HG02943 (cell line): ENCODE data around the gene ZGLP1.
"Not testable (repeated sequence)": the region's sequence is repeated elsewhere in the genome, so short reads cannot be mapped to it uniquely, and the experiment has no call there.

Source experiments
- ATAC-seq: cut with Tn5 transposase; IDR thresholded peaks from one replicate; pipeline ENCODE4 v1.9.1; 2021; ENCODE audit warnings: mild to moderate bottlenecking, low read depth, moderate library complexity; ENCODE audit not compliant: unreplicated experiment

The ZGLP1 gene

DNA sequence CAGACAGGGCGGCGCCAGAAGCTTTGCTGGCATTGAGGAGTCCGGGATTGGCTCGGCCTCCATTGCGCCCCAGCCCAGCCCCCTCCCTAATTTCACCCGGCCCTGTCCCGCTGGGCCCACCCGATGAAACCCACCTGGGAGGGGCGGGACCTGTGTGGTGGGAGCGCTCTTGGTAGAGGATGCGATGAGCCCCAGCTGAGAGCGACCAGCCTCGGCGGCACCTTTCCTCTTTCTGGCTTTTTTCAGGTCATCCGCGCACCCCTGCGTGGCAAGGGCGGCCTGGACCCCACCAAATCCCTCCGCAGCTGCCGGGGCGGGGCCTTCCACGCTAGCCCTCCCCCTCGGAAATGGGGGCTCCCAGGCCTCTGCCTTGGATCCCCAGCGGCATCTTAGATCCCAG, at the start of gene ZGLP1:
ZGLP1 (minus strand) TSS at position 393 of the 400 bp plus-strand sequence.
- no peak for ATAC-seq

DNA sequence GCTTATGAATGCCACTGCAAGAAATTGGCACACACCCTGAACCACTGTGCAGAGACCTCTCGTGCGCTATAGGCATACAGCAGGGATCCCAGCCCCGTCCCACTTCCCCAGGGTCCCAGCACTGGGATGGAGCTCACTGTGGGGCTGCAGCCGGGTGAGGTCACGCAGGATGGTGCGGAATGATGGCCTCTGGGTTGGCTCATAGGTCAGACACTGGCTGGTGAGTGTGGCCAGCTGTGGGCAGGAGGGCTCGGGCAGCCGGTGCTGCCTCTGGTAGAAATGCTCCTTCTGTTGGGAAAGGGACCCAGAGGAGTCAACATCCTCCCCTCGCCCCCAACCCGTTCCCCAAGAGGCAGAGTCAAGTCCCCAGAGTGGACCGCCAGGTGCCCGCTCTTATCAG, 46.8 kb upstream of the ZGLP1 start:
- no peak for ATAC-seq

DNA sequence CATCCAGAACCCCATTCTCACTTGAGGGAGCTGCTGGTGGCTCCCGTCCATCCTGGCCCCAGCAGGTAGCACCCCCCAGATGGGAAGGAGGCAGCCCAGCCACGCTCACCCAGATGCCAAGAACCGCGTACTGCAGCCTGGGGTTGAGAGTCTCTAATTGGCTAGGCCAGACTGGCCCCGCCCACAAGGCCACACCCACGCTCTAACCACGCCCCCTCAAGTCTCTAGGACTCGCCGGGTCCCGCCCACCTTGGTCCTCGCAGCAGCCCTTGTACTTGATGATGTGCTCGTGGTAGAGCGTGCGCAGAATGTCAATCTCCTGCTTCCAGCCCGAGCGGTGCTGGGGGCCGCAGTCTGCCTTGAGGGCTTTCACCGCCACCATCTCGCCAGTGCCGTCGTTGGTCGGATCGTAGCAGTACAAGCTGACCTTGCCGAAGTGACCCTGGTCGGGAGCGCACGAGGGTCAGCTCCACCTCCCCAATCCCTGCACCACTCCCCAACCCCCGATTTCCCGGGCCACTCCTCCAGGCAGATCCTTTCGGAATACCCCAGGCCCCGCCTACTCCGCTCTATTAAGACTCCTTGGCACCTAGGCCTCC, 44.3 kb upstream of the ZGLP1 start:
- ATAC-seq: no peak

DNA sequence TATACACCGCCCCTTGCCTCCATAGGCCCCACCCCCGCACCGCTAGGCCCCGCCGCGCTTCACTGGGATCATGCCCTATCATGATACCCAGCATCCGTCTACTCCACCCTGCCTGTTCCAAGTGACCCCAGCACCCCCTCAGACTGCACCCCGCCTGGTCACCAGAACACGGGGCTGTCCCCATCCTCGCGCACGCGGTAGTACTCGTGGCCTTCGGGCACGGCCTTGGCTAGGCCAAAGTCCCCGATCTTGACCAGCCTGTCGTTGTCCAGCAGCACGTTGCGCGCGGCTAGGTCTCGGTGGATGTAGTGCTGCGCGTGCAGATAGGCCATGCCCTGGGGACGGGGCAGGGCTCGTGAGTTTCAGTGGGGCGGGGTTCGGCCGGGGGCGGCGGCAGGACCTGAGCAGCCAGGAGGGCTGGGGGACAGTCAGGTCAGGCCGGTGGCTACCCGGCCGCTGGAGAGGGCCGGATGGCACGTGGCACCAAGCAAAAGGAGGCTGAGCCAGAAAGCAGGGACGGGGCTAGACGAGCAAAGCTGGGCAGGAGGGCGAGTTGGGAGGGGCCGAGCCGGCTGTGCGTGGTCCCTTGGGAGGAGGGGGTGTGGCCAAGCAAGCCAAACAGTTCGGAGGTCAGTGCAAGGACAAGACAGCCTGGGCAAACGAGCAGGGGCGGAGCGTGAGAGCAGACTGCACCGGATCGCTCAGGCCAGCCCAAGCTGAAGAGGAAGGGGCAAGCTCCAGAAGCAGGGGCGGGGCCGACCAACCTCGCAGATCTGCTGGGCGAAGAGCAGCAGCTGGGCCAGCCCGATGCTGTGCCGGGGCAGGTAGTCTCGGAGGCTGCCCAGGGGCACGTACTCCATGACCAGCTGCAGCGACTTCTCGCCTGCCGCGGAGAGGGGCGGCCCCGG, 43.4 kb upstream of the ZGLP1 start:
- no peak for ATAC-seq

DNA sequence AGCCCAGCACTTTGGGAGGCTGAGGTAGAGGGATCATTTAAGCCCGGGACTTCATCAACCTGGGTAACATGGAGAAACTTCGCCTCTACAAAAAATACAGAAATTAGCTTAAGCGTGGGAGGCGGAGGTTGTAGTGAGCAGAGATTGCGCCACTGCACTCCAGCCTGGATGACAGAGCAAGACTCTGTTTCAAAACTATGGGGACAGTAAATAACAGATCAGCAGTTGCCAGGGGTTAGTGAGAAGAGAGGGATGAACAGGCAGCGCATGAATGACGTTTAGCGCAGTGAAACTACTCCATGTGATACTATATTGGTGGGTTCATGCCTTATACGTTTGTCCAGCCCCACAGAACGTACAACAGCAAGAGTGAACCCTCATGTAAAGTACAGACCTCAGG, 36.9 kb upstream of the ZGLP1 start:
- no peak for ATAC-seq

DNA sequence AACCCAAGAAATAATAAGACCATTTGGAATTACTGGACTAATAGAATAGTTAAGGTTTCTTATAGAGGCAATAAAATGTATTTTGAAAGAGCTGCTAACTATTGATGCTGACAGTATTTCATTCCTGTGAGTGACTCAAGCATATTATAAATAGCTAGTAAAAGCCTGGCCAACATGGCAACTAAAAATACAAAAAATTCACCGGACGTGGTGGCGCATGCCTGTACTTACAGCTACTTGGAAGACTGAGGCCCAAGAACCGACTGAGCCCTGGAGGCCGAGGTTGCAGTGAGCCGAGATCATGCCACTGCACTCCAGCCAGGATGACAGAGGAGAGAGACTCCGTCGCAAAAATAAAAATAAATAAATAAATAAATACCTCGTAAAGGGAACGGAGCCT, 35.2 kb upstream of the ZGLP1 start:
- ATAC-seq: no peak

DNA sequence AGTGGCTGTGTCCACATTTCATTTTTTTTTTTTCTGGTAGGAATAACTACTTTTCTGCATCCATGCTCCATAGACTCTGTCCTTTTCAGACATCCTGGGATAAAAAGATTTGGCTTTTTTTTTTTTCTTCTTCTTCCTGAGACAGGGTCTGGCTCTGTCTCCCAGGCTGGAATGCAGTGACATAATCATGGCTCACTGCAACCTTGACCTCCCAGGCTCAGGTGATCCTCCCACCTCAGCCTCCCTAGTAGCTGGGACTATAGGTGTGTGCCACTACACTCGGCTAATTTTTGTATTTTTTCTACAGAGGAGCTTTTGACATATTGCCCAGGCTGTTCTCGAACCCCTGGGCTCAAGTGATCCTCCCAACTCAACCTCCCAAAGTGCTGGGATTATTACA, 33.9 kb upstream of the ZGLP1 start:
- no peak for ATAC-seq

DNA sequence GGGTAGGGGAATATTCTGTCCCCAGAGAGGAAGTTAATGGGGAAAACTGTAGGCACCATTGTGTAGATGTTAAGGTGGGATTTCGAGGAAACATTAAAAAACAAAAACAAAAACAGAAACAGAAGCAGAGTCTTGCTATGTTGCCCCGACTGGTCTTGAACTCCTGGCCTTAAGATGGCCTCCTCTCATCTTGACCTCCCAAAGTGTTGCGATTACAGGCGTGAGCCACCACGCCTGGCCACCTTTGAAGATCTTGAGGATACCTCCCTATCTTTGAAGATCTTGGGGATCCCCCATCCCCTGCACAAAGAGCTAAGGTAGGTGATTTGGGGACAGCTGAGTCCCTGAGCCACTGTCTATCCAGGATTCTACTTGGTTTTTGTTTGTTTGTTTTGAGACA, 30.4 kb upstream of the ZGLP1 start:
- no peak for ATAC-seq

DNA sequence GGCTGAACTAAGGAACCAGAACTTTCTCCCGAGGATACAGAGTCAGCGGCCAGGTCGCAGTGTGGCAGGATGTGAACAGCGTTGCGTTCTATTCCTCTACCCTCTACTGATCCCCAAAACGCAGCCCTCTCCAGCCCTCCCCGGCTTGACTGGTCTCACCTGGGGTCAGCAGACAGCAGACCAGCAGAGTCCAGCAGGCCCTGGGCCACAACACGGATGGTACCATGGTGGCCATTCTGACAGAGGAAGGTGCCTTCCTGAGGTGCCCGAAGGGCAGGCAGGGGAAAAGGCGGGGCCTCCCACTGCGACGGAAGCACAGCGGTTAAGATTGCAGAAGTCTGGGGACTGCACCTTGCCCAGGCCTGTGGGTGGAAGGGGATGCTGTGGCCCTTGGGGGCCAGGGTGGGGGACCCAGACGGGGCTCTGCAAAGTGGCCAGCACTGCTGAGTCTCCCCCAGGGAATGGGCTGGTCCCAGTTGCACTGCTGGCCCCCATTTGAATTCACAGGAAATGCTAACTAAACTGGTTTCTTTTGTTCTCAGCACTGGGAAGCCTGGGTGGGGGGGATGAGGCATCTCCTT, 29.9 kb upstream of the ZGLP1 start, which contains the start of gene ICAM3:
ICAM3 (minus strand) TSS at position 245 of the 581 bp plus-strand sequence; CDS start at position 235, 10 bp downstream.
- ATAC-seq: no peak

DNA sequence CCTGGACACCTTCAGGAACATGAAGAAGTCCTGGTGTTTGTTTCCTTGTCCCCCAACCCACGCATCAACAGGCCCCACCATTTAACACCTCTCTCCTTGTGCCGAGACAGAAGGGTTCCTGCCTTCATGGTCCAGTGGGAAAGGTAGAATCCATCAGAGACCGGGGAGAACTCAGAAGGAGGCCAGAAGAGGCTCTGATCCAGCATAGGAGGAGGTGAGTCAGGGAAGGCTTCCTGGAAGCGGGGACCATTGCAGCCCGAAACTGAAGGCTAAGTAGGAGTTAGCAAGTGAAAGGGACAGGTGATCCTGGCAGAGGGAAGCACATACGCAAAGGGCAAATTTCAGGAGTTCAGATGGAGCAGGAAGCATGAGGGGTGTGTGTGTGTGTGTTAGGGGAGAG, 29.3 kb upstream of the ZGLP1 start:
- no peak for ATAC-seq

DNA sequence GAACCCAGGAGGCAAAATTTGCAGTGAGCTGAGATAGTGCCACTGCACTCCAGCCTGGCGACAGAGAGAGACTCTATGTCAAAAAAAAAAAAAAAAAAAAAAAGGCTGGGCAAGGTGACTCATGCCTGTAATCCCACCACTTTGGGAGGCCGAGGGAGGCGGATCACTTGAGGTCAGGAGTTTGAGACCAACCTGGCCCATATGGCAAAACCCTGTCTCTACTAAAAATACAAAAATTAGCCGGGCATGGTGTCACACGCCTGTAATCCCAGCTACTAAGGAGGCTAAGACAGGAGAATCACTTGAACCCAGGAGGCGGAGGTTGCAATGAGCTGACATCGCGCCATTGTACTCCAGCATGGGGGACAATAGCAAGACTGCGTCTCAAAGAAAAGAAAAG, 27.1 kb upstream of the ZGLP1 start:
- ATAC-seq: not testable (repeated sequence)

DNA sequence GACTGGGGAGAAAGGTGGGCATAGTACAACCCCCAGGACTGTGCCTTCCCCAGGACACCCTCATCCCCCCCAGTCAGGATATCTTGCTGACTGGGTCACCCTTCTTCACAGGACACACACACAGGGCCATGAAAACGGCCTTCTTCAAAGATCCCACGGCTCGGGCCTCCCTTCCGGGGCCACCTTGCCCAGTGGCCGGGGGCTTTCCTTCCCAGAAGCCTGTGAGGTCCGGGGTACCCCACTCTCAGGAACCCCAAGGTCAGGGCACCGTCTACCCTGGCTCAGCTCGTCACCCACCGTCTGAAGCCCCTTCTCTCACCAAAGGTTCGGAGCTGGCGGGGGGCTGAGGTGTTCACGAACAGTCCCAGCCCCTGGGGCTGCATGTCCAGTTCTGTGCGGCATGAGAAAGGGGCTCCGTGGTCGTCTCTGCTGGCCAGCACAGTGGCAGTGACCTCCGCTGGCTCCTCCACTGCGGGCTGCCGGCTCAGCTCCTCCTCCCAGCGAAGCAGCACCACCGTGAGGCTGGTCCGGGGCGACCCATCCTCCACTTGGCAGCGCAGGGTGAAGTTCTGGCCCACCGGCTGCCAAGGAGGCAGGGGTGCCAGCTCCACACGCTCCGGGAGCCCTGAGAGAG, 25.9 kb upstream of the ZGLP1 start:
- no peak for ATAC-seq

DNA sequence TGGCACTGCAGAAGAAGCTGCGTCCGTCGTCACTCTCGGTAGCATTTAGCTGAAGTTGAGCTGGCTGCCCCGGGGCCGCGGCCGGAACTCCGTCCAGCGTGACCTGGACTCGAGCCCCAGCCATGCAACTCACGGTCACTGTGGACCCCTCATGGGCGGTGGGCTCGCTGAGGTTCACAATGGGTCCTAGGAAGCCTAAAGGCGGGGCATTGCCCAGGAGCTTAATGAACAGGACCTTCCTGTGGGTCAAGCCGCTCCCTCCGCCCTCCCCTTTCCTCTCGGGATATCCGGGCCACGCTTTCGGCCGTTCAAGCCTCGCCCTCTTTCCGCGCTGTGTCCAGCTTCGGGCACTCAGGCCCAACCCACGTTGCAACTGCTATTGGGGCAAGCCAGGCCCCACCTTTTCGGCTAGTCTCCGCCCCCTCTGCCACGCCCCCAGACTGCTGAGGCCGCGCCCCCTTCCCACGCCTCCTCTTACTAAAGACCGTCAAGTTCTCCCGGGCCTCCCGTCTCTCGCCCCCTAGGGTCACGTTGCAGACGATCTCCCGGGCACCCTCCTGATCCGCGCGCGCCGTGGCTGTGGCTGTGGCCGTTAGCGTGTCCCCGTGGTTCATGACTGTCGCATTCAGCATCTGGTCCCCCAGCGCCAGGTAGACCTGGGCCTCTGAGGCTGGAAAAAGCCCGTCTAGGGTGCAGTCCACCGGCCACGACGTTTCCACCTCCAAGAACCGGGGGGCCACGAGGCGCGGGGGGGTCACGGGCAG, 25.2 kb upstream of the ZGLP1 start:
- ATAC-seq: no peak

DNA sequence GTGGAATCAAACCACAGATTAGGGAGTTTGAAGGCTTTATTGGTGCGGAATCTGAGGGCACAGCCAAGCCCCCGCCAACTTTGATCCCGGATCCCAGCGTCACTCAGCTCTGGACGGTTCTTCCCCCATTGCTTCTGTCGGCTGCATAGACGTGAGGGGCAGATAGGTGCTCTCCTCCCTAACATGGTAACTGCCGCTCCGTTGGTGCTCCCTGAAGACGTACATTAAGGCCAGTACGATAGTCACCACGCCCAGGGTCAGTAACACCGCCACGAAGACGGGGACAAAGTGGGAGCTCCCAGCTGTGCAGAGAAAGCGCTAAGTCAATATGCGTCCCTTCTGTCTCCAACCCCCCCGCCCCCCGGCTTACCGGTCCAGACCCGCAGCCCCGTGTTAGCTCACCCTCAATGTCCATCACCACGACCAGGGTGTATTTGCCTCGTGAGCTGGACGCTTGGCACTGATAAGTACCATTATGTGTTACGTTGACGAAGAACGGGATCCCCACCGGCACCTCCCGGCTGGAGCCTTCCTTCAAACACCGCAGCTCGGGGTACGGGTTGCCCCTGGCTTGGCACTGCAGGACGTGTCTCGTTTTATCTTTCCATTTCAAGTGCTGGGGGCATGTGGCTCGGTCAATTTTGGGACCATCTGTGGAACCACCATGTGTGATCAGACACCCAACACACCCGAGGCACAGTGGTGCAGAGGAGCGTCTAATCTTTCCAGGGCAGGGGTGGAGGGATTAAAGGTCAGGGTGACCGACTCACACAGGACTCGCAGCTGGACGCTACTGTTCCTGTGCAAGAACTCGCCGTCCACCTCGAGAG, 24.4 kb upstream of the ZGLP1 start:
- no peak for ATAC-seq

DNA sequence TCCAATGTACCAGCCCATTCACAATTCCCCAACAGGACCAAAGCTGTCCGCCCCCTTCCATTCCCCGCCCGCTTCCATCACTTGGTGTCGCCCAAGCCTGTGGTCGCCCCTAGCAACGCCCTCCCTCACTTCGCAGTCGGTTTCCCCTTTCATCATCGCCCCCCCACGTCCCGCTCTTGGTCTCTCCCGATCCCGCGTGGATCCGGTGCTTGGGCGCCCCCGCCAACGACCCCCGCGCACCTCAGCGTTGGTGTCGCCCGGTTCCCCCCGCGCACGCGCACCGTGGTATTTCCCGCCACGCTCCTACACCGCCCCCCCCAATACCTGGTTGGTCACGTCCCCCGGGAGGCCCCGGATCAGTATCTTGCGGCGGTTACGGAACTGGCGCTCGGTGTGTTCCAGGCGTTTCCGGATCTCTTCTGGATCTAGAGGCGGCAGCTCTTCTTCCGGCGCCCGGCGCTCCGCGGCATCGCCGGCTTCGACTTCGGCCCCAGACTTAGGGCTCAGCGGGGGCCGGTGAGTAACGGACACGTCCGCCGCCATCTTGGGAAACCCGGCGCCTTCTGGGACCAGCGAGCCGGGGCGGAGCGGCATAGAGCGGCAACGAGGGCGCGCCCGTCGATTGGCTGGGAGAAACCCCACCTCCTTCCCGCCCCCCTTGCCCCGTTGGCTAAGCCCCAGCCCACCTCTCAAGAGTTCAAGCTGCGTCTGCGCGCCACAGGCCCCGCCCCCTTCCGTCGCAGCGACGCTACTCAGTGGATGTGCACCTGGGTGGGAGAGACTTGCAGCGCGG, 23.5 kb upstream of the ZGLP1 start, which contains the start of gene RAVER1:
RAVER1 (minus strand) TSS at position 565 of the 793 bp plus-strand sequence; CDS start at position 543, 22 bp downstream.
- peak; percentile 75 for ATAC-seq

DNA sequence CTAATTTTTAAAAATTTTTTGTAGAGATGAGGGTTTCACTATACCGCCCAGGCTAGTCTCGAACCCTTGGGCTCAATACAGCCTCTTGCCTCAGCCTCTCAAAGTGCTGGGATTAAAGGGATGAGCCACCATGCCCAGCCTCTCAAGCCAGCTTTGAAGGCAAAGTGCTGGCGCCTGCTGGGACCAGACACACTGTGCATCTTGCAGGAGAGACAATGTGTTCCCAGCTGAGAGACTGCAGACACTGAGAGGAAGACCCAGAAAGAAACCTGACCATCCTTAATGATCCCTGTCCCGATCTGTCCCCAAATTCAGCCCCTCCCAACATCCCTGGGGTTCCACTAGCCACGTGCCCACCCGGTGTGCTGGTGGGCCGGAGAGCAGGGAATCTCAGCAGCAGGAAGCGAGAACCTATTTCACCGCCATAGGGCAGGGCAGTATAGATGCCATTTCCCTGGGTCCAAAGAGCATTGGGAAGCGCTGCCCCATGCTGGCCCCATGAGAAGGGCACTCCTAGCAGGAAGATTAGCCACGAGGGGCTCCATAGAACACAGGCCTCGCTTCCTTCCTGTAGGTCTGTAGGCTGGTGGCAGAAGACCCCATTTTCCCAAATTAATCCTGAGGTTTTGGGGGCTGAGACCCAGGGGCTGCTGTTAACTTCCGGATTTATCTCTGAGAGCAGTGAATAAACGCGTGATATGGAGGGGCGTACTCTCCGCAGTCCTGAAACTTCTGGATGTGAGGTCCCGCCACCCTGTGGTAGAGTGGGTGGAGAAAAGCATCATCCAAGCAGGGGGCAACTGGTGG, 22.7 kb upstream of the ZGLP1 start:
- no peak for ATAC-seq

DNA sequence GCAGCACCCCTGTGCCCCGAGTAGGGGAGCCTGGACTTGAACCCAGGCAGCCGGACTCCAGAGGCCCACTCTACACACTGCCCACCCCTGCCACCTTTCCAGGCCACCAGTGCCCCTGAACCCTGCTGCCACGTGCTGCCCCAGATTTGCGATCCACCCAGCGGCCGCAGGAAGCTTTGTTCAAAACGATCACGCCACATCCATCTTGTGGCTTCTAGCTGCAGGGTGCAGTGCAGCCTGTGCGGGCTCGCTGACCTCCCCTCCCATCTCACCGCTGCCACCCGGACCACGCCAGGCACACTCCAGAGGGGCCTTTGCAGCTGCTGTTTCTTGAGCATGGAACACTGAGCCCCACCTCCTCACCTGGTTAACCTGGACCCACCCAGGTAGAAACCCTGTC, 19.9 kb upstream of the ZGLP1 start:
- ATAC-seq: no peak
